K562 (cell line): Measurements from ENCODE around the gene TRMT112. TPM values are rescaled to one million over a fixed set of nuclear protein-coding genes. Genes with fewer than 3 reads are reported as not detected.

Experiments used
- BCL6 ChIP-seq: fragments of 250-450 bp; sonication (Bioruptor Pico); IDR thresholded peaks from 2 replicates; pipeline ENCODE4 v1.4.0; 2020
- CBX2 ChIP-seq: fragments of 200-600 bp; sonication (generic); IDR thresholded peaks from one replicate; pipeline ENCODE4 v1.6.1; 2012; ENCODE audit warnings: mild to moderate bottlenecking, low read length, inconsistent platforms; ENCODE audit not compliant: insufficient read depth, poor library complexity, severe bottlenecking
- DEAF1 ChIP-seq: fragments of 450-650 bp; formaldehyde crosslinking; IDR thresholded peaks from 2 replicates; pipeline ENCODE4 v1.4.0; 2020; ENCODE audit warnings: mild to moderate bottlenecking, moderate library complexity
- E2F6 ChIP-seq, 2 experiments: IDR thresholded peaks; 2 replicates each; pipeline ENCODE4 v1.6.1; 2011; ENCODE audit warnings: borderline replicate concordance in 1 of 2, control low read depth in 1 of 2, low read depth in 1 of 2, low read length in 1 of 2, mild to moderate bottlenecking in 1 of 2, mixed read lengths in 1 of 2, moderate library complexity in 1 of 2; ENCODE audit not compliant: insufficient read depth in 1 of 2, insufficient read length in 1 of 2, poor library complexity in 1 of 2, severe bottlenecking in 1 of 2; ENCODE audit errors: extremely low read depth in 1 of 2
- HMGXB4 ChIP-seq: sonication (generic); formaldehyde crosslinking; IDR thresholded peaks from 2 replicates; pipeline ENCODE4 v1.8.1; 2023; ENCODE audit warnings: mild to moderate bottlenecking, missing genetic modification reagents
- HNRNPUL1 ChIP-seq: fragments of 200-400 bp; formaldehyde crosslinking; IDR thresholded peaks from 2 replicates; pipeline ENCODE4 v1.6.1; 2017; ENCODE audit warnings: low read length
- LCOR ChIP-seq: sonication (generic); formaldehyde crosslinking; IDR thresholded peaks from 2 replicates; pipeline ENCODE4 v1.8.0; 2022; ENCODE audit warnings: mild to moderate bottlenecking, missing genetic modification reagents
- PHB ChIP-seq: fragments of 250-450 bp; sonication (Bioruptor Pico); IDR thresholded peaks from 2 replicates; pipeline ENCODE4 v1.5.0; 2021
- PHF8 ChIP-seq: fragments of 200-600 bp; sonication (generic); IDR thresholded peaks from 2 replicates; pipeline ENCODE4 v1.6.1; 2012; ENCODE audit warnings: mixed run types, mild to moderate bottlenecking, inconsistent platforms, low read length, moderate library complexity, borderline replicate concordance
- SIN3A ChIP-seq, 2 experiments: fragments of 150-350 bp in 1 of 2; IDR thresholded peaks; 2 replicates each; pipeline ENCODE4 v1.6.1; 2011 to 2016; ENCODE audit warnings: borderline replicate concordance in 2 of 2, low read depth in 2 of 2, low read length in 2 of 2, mild to moderate bottlenecking in 2 of 2, moderate library complexity in 2 of 2; ENCODE audit not compliant: control insufficient read depth in 1 of 2
- ZBTB2 ChIP-seq: fragments of 450-650 bp; IDR thresholded peaks from 2 replicates; pipeline ENCODE4 v1.6.1; 2016; ENCODE audit warnings: antibody characterized with exemption
- ZBTB8A ChIP-seq: fragments of 450-650 bp; IDR thresholded peaks from 2 replicates; pipeline ENCODE4 v1.6.1; 2018; ENCODE audit warnings: mild to moderate bottlenecking, moderate library complexity; ENCODE audit not compliant: partially characterized antibody
- ZNF512 ChIP-seq: IDR thresholded peaks from 2 replicates; pipeline ENCODE4 v1.6.1; 2016; ENCODE audit warnings: missing genetic modification characterization, missing compliant biosample characterization
- ZNF561 ChIP-seq: fragments of 450-650 bp; formaldehyde crosslinking; conservative IDR thresholded peaks from 2 replicates; pipeline ENCODE4 v1.4.0; 2020; ENCODE audit warnings: mild to moderate bottlenecking, moderate library complexity
- ZNF639 ChIP-seq, 2 experiments: fragments of 200-800 bp in 1 of 2; sonication (Bioruptor generic) in 1 of 2; sonication (generic) in 1 of 2; formaldehyde crosslinking in 1 of 2; IDR thresholded peaks in 1 of 2; conservative IDR thresholded peaks in 1 of 2; 2 replicates each; pipeline versions ENCODE4 v1.5.0 to v1.6.1; 2016 to 2020; ENCODE audit warnings: missing compliant biosample characterization in 1 of 2, missing genetic modification characterization in 1 of 2, missing genetic modification reagents in 1 of 2
- ZNF76 ChIP-seq: fragments of 250-450 bp; sonication (Bioruptor Pico); IDR thresholded peaks from 2 replicates; pipeline ENCODE4 v1.4.0; 2020; ENCODE audit warnings: mild to moderate bottlenecking, moderate library complexity, borderline replicate concordance
- polyA plus RNA-seq, 8 experiments: library from polyadenylated mRNA; depleted of rRNA in 4 of 8; stranded (reverse) in 5 of 8; unstranded in 3 of 8; fragments of >200 nt; fragmentation: Nextera tagmentation in 2 of 8; fragmentation: Illumina TruSeq in 1 of 8; extraction: Ambion mirVana in 2 of 8; extraction: Trizol in 1 of 8; gene quantifications; 2 replicates each; pipeline versions ENCODE4 v1.2.1 to v1.2.3, GENCODE V29; 2011 to 2014; ENCODE audit warnings: inconsistent platforms in 1 of 8, missing spikeins in 1 of 8
- total RNA-seq, 7 experiments: library from RNA; depleted of rRNA in 6 of 7; stranded (reverse); fragments of >200 nt in 6 of 7; fragmentation: Illumina TruSeq in 2 of 7; extraction: Trizol in 2 of 7; gene quantifications; 2 replicates each; pipeline versions ENCODE4 v1.2.1 to v1.2.3, GENCODE V29; 2011 to 2021; ENCODE audit warnings: low replicate concordance in 1 of 7

Gene TRMT112
- total and polyA plus RNA-seq, 9 of the 15 experiments (the other 6 are each of a cell fraction or from before 2014, with no cell fraction given), result 162 to 444 (median 300) TPM

- TF ChIP-seq E2F6 (IDR thresholded peaks at IDR 0.05; ENCODE audit: borderline replicate concordance in 1 of 2, extremely low read depth in 1 of 2, insufficient read depth in 1 of 2, insufficient read length in 1 of 2, low read depth in 1 of 2, low read length in 1 of 2, poor library complexity in 1 of 2, severe bottlenecking in 1 of 2) (peak in 1 of 2 experiments; percentile 61), ZBTB2 (0 out of 2 replicates have a peak, but pooled peaks have one; percentile 46), ZNF512 (tag) (no peak), ZNF561 (CRISPR knock-in tag) (no peak), PHF8 (peak; percentile 81), ZNF76 (CRISPR knock-in tag) (no peak), CBX2 (no peak), HMGXB4 (CRISPR knock-in tag) (no peak), BCL6 (CRISPR knock-in tag) (no peak), ZBTB8A (no peak), ZNF639 (CRISPR knock-in tag; conservative IDR thresholded peaks at IDR 0.05 in 1 of 2, IDR thresholded peaks at IDR 0.05 in 1 of 2) (peak in 1 of 2 experiments; percentile 17; a peak in 1 of 4 replicates), HNRNPUL1 (no peak), PHB (no peak), DEAF1 (CRISPR knock-in tag) (no peak), LCOR (CRISPR knock-in tag) (peak; percentile 84), SIN3A (IDR thresholded peaks at IDR 0.05; ENCODE audit: borderline replicate concordance in 2 of 2, control insufficient read depth in 1 of 2, low read depth in 2 of 2, low read length in 2 of 2) (peak; percentile 78 to 90; a peak in 2 of 4 replicates)
These were observed at the start of gene TRMT112 (continued) for GRCh38 chr11:64317325-64317960.
